Stimulated activated naive CD8-positive, alpha-beta T cell treated with anti-CD3 and anti-CD28 coated beads, Interleukin-15, Interleukin-2, amounts not matched to agents 100 ng/mL and 50 ng/mL, for 24 hours (primary cell): ENCODE measurements around the gene SLC22A23.
A peak's percentile ranks its signal among the peaks of the same experiment; 100 is the strongest.

Experiments used
- H3K27ac Mint-ChIP-seq: one replicate; pipeline ENCODE4 v1.8.0; 2021; ENCODE audit warnings: mild to moderate bottlenecking, mixed read lengths
- H3K27me3 Mint-ChIP-seq: one replicate; pipeline ENCODE4 v1.8.0; 2021; ENCODE audit warnings: mixed read lengths
- H3K36me3 Mint-ChIP-seq: one replicate; pipeline ENCODE4 v1.8.0; 2021; ENCODE audit warnings: low read depth, mixed read lengths
- H3K4me1 Mint-ChIP-seq: one replicate; pipeline ENCODE4 v1.8.0; 2021; ENCODE audit warnings: low read depth, mixed read lengths
- H3K4me3 Mint-ChIP-seq: one replicate; pipeline ENCODE4 v1.8.0; 2021; ENCODE audit warnings: mild to moderate bottlenecking, mixed read lengths
- H3K9me3 Mint-ChIP-seq: one replicate; pipeline ENCODE4 v1.8.0; 2021; ENCODE audit warnings: mixed read lengths

The SLC22A23 gene

DNA sequence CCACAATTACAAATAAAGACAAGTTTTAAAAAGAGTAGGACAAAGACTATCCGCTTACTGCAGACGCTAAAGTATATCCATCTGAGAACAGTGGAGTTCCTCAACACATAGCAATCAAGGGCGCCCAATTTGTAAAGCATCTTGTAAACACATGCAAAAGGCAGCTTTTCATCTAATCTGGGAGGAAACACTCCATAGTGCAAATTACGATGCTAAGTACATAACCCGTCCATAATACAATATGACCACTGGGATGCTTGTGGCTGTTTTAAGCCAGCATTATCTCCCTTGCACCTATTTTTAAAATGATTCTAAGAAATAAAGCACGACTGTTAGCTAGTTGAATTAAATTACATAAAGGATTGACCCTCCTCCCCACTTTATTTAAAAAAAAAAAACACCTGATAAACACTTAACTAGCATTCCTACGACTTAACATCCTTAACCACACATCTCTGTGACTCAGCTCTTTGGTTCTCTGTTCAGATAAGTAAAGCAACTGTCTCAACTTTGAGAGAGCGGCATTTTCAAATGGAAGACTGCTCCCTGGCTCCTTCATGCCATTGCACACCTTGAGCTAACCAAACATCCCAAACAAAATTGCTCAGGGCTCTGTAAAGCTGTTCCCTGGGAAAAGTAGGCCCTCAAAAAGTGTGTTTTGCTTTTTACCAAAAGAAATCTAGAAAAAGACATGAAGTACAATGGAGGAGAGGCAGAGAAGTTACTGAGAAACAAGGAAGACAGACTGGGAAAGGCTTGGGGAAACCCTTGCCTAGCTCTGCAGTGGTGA, 14.2 kb downstream of the SLC22A23 start:
- Mint-ChIP-seq H3K36me3 (no peaks in the 10 kb centered on the region), H3K27me3 (no peaks in the 10 kb centered on the region), H3K27ac (no peak overlapping the region), H3K9me3 (no peaks in the 10 kb centered on the region), H3K4me3 (no peak overlapping the region), H3K4me1 (no peaks in the 10 kb centered on the region)

DNA sequence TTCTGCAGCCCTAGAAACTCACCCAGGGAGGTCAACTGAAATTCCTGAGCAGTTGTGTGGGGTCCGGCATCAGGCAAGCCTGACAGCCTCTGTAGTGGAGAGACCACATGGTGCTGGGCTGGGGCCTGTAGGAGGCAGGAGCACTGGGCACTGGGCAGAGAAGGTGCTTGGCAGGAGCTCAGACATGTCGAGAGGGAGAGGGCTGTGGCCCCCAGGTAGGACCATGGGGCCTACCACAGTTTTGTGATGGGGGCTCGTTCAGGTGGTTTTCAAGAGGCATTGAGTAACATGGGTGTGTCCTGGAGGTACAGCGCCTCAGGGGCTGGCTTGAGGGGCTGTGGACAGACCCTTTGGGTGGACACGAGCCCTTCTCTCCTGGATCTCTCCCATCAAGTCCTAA, 15.9 kb downstream of the SLC22A23 start:
- H3K4me1 Mint-ChIP-seq: no peaks in the 10 kb centered on the region
- H3K4me3 Mint-ChIP-seq: no peak overlapping the region
- no peaks in the 10 kb centered on the region for H3K36me3 Mint-ChIP-seq
- no peaks in the 10 kb centered on the region for H3K9me3 Mint-ChIP-seq
- H3K27me3 Mint-ChIP-seq: no peaks in the 10 kb centered on the region
- H3K27ac Mint-ChIP-seq: no peak overlapping the region

DNA sequence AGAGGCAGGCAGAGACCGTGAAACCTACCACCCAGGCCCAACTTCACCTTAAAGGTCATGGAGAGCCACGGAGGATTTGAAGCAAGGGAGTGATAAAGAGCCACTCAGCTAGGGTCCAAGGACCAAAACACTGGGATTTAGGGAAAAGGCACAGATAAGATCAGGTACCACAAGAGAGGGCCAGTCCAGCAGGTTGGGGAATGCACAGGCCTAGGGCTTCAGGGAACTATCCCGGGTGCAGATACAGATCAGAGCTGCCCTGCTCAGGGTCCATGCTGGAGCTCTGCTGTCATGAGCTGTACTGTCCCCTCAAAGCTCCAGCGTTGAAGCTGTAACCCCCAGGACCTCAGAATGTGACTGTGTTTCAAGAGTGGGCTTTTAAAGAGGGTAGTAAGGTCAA, 16.9 kb downstream of the SLC22A23 start:
- H3K27ac Mint-ChIP-seq: peak overlapping the region; percentile 38
- no peaks in the 10 kb centered on the region for H3K9me3 Mint-ChIP-seq
- no peaks in the 10 kb centered on the region for H3K36me3 Mint-ChIP-seq
- no peaks in the 10 kb centered on the region for H3K27me3 Mint-ChIP-seq
- H3K4me3 Mint-ChIP-seq: no peak overlapping the region
- H3K4me1 Mint-ChIP-seq: no peaks in the 10 kb centered on the region

DNA sequence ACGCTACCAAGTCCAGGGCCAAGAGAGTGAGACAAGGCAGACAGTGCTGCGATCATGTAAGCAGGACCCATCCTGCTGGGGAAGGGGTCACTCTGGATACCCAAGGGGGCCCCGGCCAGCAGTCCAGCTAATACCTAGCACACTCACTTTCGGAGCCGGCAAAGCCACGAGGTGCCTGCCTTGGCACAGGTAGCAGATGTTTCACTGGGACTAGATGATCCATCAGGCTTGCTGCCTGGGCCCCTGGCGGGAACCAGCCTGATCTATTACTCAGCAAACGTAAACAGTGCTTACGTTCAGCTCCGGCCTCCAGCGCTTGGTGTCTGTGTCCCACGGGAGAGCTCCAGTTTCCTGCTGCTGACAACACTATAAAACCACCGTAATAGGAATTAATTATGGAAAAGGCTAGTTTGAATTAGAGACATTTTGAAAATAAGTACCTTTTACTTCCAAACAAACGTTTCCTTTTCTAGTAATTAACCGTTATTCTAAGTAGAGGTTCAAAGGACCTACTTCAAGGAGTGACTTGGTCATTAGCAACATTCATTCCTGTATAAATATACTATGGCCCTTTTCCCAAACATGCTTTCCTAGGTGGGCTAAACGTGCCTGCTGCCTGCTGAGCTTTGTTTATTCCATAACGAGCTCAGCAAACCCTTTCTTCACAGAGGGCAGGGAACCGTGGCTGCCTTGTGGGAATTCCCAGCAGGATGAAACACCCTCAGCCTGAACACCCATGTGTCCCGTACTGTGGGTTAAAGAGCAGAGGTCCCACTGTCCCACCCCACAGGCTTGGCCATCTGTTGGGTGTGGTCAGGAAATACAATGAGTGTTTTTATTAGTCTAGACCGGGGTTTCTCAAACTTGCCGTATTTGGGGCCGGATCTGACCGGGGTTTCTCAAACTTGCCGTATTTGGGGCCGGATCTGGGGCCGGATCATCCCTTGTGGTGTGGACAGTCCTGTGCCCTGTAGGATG, 18.4 kb downstream of the SLC22A23 start:
- Mint-ChIP-seq H3K4me3 (no peak overlapping the region), H3K27ac (no peak overlapping the region), H3K9me3 (no peaks in the 10 kb centered on the region), H3K27me3 (no peaks in the 10 kb centered on the region), H3K4me1 (no peaks in the 10 kb centered on the region), H3K36me3 (no peaks in the 10 kb centered on the region)

DNA sequence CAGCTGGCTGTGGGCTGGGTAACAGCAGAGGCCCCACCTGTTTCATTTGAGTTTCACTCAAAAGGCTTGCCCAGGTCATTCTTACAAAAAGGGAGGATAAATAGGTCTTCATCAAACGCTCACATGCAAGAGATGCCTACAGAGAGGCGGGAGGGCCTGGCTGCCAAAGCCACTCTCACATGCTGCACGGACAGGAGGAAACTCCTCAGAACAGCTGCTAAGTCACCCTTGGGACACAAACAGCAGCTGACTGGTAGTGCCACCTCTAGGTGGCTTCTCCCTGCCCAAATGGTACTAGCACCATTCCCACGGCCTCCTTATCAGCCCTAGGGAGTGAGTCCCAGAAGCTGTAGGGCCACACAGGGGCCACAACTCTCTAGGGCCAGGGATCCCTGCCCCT, 23.8 kb downstream of the SLC22A23 start:
- Mint-ChIP-seq H3K9me3 (no peaks in the 10 kb centered on the region), H3K36me3 (no peaks in the 10 kb centered on the region), H3K4me3 (no peak overlapping the region), H3K27ac (no peak overlapping the region), H3K4me1 (no peaks in the 10 kb centered on the region), H3K27me3 (peaks cover 5% of the 10 kb centered on the region)

DNA sequence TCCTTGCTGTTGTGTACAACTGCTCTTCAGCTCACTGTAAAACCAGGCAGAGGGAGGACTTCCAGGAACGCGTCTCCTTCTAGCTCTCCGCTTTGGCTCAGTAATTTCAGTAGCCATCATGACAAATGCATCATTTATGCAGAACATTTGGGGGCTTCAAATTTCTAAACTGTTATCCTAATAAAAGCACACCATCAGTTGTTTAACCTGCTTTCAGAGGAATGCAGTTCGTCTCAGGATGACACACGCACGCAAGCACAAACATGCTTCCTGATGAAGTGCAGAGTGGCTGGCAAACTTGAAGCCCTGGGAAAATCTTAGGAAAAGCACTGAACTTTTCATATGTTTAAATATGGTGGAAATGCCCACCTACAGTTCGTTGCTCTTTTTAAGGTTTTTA, 24.4 kb downstream of the SLC22A23 start:
- Mint-ChIP-seq H3K4me1 (no peaks in the 10 kb centered on the region), H3K27me3 (peaks cover 8% of the 10 kb centered on the region), H3K4me3 (no peak overlapping the region), H3K36me3 (no peaks in the 10 kb centered on the region), H3K27ac (no peak overlapping the region), H3K9me3 (no peaks in the 10 kb centered on the region)

DNA sequence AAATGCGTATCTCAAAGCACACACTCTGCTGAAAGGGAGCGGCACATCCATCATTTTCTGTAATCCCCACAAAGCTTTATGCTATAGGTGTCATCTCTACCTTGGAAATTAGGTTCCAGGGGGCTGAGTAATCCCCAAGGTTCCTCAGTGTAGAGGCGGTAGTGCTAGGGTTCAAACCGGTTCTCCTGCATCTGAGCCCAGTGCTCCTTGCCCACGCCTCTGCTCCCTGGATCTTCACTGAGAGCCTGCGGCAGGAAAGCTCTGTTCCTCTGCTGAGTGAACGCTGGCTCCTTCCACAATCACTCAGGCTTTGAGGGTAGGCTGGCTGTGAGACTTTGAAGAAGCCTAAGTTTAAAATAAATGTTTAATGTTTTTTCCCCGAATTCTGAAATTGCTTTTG, 24.9 kb downstream of the SLC22A23 start:
- Mint-ChIP-seq H3K27me3 (peaks cover 8% of the 10 kb centered on the region), H3K9me3 (no peaks in the 10 kb centered on the region), H3K4me1 (no peaks in the 10 kb centered on the region), H3K36me3 (no peaks in the 10 kb centered on the region), H3K27ac (no peak overlapping the region), H3K4me3 (no peak overlapping the region)

DNA sequence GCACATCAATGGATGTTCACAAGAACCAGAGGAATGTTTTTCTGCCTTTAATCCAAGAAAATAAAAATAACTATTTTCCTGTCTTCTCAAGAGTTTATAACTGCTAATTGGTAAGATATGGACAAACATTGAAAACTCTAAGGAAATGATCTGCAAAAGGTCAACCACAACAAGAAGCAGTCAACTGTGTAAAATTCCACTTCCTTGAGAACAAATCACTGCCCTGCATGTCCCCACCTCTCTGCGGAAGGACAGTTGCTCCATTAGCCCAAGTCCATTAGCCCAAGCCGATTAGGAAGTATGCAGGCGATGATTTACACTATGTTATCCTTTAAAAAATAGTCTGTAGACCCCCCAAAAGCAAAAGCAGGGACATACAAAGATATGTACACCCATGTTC, 27.6 kb downstream of the SLC22A23 start:
- Mint-ChIP-seq H3K36me3 (no peaks in the 10 kb centered on the region), H3K27me3 (peaks cover 8% of the 10 kb centered on the region)

DNA sequence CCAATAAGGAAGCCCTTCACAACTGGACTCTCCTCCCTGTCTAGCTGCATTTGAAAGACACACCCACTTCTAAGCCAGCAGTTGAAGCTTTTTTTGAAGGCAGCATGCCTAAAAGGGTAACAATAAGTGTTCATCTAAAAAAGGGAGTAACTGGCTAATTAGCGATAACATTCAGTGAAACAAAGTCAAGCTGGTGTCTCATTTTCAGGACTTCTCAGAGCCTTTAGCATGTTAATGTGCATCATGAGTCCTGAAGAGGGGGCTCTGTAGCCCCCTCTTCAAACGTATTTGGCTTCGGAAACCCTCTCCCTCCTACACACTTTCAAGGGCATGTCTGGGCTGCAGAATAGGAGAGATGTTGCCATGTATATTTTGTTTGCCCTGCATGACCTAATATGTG, 28.1 kb downstream of the SLC22A23 start:
- no peak overlapping the region for H3K4me3 Mint-ChIP-seq
- H3K36me3 Mint-ChIP-seq: no peaks in the 10 kb centered on the region
- H3K27me3 Mint-ChIP-seq: peaks cover 8% of the 10 kb centered on the region
- H3K27ac Mint-ChIP-seq: no peak overlapping the region
- H3K9me3 Mint-ChIP-seq: no peaks in the 10 kb centered on the region
- H3K4me1 Mint-ChIP-seq: no peaks in the 10 kb centered on the region

More for the DNA sequence above, 27.6 kb downstream of the SLC22A23 start:
- no peaks in the 10 kb centered on the region for H3K9me3 Mint-ChIP-seq
- H3K27ac Mint-ChIP-seq: no peak overlapping the region
- H3K4me3 Mint-ChIP-seq: no peak overlapping the region
- no peaks in the 10 kb centered on the region for H3K4me1 Mint-ChIP-seq

DNA sequence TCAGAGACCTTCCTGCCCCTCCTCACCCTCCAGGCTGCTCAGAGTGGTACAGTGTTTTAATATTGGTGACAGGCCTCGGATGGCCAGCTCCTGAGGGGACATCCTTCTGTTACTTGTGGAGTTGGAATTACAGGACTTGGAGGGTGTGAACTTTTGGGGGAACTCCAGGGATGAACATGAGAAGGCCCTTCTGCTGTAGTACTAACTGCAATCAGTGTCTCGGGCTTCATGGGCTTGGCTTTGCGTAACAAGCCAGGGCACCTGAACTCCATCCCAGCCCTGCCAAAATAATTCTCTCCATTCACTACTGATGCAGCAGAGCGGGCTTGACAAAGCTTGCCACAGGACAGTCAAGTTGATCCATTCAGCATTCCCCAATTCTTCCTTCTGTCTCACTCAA, 28.6 kb downstream of the SLC22A23 start:
- no peaks in the 10 kb centered on the region for H3K9me3 Mint-ChIP-seq
- no peaks in the 10 kb centered on the region for H3K4me1 Mint-ChIP-seq
- no peak overlapping the region for H3K27ac Mint-ChIP-seq
- peaks cover 8% of the 10 kb centered on the region for H3K27me3 Mint-ChIP-seq
- H3K36me3 Mint-ChIP-seq: no peaks in the 10 kb centered on the region
- H3K4me3 Mint-ChIP-seq: no peak overlapping the region

DNA sequence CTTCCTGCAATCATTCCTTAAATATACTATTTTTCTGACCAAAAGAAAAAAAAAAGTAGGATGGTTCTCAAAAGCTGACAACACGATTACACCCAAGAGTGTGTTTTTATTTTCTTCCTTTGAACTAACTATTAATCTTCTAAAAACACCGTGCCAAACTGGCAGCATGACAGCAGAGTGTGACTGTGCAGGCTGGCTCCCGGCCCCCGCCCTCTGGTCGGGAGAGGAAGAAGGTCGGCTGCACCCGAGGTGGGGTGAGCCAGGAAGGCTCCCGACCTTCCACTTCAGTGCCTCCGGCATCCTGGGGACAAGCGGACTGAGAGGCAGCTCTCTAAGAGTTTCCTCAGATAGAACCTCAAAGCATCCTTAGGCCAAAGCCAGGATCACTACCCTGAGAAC, 29.2 kb downstream of the SLC22A23 start:
- Mint-ChIP-seq H3K27me3 (peaks cover 8% of the 10 kb centered on the region), H3K36me3 (no peaks in the 10 kb centered on the region), H3K27ac (no peak overlapping the region), H3K4me1 (no peaks in the 10 kb centered on the region), H3K4me3 (no peak overlapping the region), H3K9me3 (no peaks in the 10 kb centered on the region)

DNA sequence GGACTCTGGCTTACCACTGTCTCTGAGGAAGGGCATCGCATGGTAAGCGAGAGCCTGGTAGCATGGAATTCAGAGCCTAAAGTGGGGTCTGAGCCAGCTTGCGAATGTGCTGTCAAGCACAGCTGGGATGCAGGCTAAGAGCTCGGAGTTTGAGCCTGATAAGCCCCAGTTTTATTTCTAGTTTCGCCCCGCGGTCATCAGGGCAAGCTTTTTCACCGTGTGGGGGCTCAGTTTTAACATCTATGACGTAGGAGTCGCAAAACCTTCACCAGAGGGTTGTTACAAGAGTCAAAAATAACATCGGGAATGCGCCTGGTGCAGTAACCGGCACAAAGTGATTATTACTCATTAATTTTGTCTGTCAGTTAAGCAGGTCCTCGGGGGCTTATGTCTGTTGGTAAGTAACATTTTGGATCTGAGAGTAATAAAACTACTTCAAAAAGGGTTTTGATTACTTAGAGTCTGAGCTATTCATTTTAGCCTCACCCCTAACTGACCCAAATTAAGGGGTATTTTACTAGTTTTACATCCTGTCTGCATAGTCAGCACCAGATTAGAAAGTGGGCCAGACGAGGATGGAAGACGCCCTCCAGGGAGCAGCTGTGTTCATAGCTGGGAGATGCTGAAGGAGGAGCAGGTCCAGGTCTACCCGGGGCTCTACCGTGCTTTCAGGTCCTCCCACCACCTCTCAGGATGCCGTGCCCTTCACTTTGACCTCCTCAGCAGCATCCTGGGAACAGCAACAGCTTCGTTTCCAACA, 29.7 kb downstream of the SLC22A23 start:
- Mint-ChIP-seq H3K9me3 (no peaks in the 10 kb centered on the region), H3K36me3 (no peaks in the 10 kb centered on the region), H3K4me1 (no peaks in the 10 kb centered on the region), H3K4me3 (no peak overlapping the region), H3K27ac (no peak overlapping the region), H3K27me3 (peaks cover 8% of the 10 kb centered on the region)

DNA sequence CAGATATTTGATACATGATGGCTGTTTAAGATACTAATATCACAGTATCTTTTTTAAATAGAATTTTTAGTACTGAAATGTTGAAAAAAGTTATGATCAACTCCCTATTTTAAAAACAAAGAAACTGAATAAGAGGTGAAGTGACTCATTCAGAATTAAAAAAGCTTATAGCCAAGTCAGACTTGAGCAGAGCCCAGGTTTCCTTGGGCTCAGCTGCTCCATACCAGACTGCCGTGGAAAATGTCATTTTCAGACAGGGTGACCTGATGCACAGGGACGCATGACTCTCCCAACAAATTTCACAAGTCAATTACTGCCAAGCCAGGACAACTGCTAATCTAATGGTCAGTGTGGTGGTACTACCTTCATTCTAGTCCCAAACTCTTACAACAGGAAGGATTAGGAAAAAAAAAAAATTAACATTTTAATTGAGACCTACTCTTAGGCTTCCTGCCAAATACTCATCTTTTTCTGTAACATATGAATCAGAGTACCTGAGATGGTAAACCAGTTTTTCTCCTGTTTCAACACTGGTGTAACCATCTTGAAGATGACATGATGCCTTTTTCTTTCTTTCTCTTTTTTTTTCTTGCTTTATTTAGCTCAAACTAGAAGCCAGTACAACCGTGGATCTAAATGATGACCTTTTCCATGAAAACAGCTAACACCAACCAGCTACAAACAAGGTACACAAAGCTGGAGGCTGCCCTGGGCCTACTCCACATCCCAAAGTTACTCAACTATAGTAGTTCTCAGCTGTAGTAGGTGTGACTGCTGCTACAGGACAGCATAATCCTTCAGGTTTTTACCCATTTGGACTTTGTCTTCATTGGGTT, 30.5 kb downstream of the SLC22A23 start:
- H3K36me3 Mint-ChIP-seq: no peaks in the 10 kb centered on the region
- no peak overlapping the region for H3K27ac Mint-ChIP-seq
- H3K27me3 Mint-ChIP-seq: peaks cover 8% of the 10 kb centered on the region
- no peaks in the 10 kb centered on the region for H3K4me1 Mint-ChIP-seq
- H3K4me3 Mint-ChIP-seq: no peak overlapping the region
- H3K9me3 Mint-ChIP-seq: no peaks in the 10 kb centered on the region

DNA sequence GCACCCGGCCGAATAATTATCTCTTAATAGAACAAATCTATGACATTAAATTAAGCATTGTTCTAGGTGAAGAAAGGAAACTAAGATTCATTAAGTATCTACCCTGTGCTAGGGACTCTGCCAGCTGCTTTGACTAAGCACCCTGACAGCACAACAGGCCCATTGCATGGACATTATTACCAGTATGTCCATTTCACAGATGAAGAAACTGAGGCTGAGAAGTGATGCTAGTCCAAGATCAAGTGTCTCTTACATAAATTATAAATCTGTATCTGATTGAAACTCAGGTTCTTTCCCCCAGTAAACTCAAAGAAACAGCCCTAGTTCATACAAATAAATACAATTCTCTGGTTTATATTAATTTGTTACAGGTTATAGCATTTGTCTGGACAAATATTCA, 31.3 kb downstream of the SLC22A23 start:
- peaks cover 11% of the 10 kb centered on the region for H3K27me3 Mint-ChIP-seq
- H3K4me3 Mint-ChIP-seq: no peak overlapping the region
- H3K27ac Mint-ChIP-seq: no peak overlapping the region
- H3K4me1 Mint-ChIP-seq: no peaks in the 10 kb centered on the region
- H3K9me3 Mint-ChIP-seq: no peaks in the 10 kb centered on the region
- H3K36me3 Mint-ChIP-seq: no peaks in the 10 kb centered on the region
